LNCAP (cell line): ENCODE measurements around the gene IZUMO4.

Experiments used
- TF ChIP-seq, protein P1 (sequence below): fragments of 450-650 bp; IDR thresholded peaks from 2 replicates; pipeline ENCODE4 v1.5.1; 2017; ENCODE audit warnings: mild to moderate bottlenecking

Gene IZUMO4

DNA sequence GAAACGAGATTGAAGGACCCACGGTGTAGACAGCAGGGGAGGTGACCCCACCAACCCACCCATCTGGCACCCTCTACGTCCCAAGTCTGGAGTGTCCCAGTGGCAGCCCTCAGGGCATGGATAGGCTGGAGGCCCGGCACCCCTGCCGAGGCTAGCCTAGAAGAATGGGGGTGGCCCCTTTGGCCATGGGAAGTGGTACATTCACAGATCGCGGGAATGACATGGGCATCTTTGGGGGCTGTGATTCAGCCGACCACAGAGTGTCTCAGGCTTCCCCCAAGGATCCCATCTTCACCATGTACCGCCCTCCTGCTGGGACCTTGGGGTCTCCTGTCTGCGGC, 34.4 kb upstream of the IZUMO4 start:
- TF ChIP-seq, protein P1, sequence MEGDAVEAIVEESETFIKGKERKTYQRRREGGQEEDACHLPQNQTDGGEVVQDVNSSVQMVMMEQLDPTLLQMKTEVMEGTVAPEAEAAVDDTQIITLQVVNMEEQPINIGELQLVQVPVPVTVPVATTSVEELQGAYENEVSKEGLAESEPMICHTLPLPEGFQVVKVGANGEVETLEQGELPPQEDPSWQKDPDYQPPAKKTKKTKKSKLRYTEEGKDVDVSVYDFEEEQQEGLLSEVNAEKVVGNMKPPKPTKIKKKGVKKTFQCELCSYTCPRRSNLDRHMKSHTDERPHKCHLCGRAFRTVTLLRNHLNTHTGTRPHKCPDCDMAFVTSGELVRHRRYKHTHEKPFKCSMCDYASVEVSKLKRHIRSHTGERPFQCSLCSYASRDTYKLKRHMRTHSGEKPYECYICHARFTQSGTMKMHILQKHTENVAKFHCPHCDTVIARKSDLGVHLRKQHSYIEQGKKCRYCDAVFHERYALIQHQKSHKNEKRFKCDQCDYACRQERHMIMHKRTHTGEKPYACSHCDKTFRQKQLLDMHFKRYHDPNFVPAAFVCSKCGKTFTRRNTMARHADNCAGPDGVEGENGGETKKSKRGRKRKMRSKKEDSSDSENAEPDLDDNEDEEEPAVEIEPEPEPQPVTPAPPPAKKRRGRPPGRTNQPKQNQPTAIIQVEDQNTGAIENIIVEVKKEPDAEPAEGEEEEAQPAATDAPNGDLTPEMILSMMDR, result no peak

DNA sequence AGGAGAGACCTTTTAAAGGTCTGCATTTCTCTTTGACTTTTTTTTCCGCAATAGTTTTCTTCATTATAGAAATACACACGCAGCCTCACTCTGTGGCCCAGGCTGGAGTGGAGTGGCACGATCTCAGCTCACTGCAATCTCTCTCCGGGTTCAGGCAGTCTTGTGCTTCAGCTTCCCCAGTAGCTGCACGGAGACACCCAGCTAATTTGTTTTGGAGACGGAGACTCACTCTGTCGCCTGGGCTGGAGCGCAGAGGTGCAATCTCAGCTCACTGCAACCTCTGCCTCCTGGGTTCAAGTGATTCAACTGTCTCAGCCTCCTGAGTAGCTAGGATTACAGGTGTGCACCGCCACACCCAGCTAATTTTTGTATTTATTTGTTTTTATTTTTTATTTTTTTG, 33.9 kb upstream of the IZUMO4 start:
- TF ChIP-seq, protein P1, result no peak

DNA sequence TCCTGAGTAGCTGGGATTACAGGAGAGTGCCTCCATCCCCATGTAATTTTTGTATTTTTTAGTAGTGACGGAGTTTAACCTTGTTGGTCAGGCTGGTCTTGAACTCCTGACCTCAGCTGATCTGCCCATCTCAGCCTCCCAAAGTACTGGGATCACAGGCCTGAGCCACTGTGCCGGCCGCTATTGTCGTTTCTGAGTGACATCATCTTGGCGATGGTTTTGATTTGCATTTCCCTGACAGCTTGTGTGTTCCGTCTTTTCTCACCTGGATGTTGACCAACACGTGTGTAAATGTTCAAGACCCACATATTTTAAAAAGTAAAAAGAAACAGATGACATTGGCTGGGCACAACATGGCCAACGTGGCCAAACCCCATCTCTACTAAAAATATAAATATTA, 32.9 kb upstream of the IZUMO4 start:
- TF ChIP-seq, protein P1, result no peak

DNA sequence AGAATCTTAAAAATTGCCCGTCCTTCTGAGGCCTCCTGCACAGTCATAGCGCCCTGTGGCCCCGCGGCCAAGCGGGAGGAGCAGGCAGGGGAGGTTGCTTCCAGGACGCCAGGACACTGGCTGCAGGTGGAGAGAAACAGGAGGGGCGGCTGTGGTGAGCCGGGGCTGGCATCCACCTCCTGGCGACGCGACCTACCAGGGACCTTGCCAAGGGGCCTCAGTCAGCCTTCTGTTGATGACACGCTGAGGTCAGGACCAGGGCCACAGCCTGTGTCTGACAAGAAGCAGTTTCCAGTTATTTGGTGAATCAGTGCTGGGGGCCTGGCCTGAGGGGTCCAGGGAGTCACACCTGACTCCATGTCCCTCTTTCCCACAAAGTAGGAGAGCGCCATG, 32.3 kb upstream of the IZUMO4 start:
- TF ChIP-seq, protein P1, result no peak

DNA sequence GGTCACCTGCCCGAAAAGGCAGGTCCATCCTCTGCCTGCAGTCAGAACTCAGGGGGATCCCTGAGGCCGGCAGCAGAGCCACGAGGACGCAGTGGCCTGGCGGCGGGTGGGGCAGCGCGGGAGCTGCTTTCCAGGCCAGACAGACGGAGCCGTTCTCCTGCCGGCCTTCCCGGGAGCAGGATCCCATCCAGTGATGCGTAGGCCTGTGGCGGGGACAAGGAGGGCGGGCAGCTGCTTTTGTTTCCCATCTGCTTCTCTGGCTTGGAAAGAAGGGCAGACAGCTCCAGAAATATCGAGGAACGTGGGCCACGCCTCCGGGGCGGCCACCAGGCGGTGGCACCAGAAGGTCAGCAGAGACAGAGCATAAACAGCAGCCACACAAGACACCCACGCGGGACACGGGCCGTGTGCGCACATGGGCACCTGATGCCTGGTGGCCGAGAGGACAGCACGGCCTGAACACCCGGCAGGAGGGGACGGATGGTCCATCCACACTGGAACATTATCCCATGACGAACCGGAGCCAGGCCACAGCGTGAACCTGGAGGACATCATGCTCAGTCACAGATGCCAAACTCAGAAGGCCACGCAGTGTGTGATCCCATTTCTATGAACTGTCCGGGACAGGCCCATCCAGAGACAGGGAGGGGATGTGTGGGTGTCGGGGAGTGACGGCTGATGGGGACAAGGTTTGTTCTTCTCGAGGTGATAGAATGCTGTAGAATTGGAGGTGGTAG, 31.8 kb upstream of the IZUMO4 start:
- TF ChIP-seq, protein P1, result no peak

DNA sequence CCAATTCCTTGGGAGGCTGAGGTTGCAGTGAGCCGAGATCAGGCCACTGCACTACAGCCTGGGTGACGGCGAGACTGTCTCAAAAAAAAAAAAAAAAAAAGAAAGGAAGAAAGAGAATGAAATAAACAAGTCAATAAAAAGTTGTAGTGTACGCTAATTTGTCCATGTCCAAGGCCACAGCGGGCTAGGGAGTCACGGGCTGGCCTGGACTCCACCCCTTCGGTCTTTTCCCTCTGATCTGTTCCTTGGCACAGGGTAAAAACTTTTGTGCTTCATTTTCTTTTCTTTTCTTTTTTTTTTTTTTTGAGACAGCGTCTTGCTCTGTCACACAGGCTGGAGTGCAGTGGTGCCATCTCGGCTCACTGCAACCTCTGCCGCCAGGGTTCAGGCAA, 26.3 kb upstream of the IZUMO4 start:
- TF ChIP-seq, protein P1, result no peak

DNA sequence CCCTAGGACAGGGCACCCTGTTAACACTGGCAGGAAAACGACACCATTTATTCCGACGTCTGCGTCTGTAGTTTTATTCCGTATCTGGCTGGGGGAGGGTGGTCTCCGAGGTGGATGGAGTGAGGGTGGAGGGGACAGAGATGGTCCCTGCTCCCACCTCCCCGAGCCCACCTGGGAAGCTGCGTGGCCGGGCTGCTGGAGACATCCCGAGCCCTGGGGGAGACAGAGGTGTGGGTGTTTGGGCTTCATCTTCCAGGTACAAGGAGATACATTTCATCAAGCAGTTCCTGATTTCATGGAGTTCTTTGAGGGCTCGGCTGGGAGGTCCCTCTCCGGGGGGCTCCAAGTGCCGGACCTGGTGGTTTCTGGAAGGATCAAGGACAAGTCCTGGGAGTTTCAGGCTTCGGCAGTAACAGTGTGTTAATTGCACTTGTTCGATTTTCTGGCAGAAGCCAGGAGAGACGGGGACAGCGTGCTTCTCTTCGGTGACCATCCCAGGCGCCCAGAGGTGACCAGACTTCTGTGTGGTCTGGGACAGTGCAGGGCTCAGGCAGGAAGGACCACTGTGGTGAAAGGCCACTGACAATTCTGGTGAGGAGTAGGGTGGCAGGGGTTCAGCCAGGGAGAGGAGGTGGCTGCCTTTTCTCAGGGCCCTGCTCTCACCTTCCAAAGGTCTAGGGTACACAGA, 25.6 kb upstream of the IZUMO4 start:
- TF ChIP-seq, protein P1, result no peak
